Panc1 (cell line): ENCODE data around the gene PRR30.

ENCODE experiments used
- POLR2AphosphoS5 ChIP-seq: IDR thresholded peaks from 2 replicates; pipeline ENCODE4 v1.6.1; 2012; ENCODE audit warnings: mild to moderate bottlenecking, low read depth, low read length, moderate library complexity
- SIN3A ChIP-seq: IDR thresholded peaks from 2 replicates; pipeline ENCODE4 v1.6.1; 2012; ENCODE audit warnings: low read depth, mild to moderate bottlenecking, low read length, moderate library complexity, borderline replicate concordance; ENCODE audit not compliant: insufficient read depth
- TCF7L2 ChIP-seq: IDR thresholded peaks from 2 replicates; pipeline ENCODE4 v1.6.1; 2011; ENCODE audit warnings: mild to moderate bottlenecking, low read depth, low read length, inconsistent platforms
- TF ChIP-seq, protein P1 (sequence below): fragments of 450-650 bp; IDR thresholded peaks from 2 replicates; pipeline ENCODE4 v1.5.1; 2017; ENCODE audit warnings: mild to moderate bottlenecking

DNA sequence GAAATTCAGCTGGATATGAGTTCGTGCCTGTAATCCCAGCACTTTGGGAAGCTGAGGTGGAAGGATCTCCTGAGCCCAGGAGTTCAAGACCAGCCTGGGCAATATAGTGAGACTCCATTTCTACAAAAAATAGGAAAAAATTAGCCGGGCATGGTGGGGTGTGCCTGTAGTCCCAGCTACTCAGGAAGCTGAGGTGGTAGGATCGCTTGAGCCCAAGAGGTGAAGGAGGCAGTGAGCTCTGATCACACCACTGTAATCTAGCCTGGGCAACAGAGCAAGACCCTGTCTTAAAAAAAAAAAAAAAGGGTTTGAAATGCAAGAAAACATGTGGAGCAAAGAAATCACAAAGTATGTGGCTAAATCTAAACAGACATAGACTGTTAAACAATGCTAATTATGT lies 30.1 kb downstream of the PRR30 start:
- TF ChIP-seq, protein P1, sequence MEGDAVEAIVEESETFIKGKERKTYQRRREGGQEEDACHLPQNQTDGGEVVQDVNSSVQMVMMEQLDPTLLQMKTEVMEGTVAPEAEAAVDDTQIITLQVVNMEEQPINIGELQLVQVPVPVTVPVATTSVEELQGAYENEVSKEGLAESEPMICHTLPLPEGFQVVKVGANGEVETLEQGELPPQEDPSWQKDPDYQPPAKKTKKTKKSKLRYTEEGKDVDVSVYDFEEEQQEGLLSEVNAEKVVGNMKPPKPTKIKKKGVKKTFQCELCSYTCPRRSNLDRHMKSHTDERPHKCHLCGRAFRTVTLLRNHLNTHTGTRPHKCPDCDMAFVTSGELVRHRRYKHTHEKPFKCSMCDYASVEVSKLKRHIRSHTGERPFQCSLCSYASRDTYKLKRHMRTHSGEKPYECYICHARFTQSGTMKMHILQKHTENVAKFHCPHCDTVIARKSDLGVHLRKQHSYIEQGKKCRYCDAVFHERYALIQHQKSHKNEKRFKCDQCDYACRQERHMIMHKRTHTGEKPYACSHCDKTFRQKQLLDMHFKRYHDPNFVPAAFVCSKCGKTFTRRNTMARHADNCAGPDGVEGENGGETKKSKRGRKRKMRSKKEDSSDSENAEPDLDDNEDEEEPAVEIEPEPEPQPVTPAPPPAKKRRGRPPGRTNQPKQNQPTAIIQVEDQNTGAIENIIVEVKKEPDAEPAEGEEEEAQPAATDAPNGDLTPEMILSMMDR = no peak
- no peak for TF ChIP-seq SIN3A
- TF ChIP-seq TCF7L2 = no peak
- no peak for TF ChIP-seq POLR2AphosphoS5
